ENCODE data around the gene VEGFA.

The VEGFA gene

DNA sequence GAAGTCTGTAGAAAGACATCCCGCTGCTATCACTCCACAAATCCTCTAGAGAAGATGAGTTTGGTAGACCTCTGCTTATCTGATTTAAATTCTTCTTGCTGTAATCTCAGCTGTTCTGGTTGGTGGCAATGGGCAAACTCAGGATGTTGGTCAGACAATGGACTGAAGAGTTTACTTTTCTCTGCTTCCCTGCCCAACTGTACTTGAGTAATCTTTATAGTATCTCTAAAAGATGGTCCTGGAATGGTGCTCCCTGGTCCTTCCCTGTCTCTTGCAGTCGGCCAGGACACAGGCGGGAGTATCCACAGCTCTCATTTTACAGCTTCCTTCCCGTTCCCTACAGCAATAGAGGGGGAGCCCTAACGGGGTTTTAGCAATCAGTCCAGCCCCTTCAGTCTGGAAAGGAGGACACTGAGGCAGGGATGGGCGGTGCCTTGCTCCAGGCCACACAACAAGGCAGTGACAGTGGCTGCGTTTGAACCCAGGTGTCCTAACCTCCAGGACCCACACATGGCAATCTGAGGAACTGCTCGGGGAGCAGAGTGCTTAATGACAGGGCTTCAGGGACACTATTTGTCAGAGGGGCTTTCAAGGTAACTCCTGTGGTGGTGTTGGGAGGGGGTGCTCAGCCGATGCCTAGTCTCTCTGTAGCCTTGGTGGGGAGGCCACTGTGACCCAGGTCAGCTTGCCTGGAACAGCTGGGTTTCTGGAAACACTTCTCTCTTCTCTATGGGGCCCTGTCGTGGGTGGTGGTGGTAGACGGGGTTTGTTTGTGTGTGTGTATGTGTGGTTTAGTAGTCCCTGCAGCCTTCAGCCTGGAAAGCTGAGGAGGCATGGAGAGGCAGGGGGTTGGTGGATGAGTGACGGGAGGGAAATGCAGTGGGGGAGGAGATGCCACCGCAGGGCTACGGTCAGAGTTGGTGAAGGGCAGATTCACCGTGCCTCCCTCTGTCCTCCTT lies 9.5 kb upstream of the VEGFA start:
- DNase-seq, result no peak

DNA sequence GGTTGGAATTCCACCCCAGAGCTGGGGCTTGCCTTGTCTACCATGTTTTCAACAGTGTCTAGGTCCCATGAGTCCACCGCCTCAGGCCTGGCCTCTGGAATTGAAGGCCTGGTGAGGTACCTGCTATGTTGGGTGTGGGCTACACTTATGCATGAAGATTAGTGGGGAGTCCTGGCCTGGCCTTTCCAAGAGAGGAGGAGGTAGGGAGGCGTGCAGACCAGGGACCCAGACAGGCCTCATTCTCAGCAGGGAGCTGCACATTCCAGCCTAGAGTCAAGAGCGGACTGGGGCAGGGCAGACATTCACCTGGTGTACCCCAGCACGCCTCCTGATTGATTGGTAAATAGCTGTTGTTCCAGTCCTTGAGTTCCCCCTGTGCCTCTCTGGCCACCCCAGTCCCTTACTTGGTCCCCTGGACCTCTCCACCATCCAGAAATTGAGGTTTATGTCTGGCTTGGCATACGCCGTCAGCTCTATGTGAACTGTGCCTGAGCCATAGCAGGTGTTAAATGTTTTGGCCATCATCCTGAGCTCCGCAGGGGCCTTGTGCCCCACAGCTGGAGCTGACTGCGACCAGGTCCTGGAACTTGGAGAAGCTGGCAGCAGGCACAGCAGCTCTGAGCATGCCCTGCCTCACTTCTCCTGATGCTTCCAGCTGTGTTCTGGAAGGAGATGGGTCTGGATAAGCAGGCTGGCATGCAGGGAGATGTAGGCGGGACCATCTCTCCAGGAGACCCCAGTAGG lies 8.2 kb upstream of the VEGFA start:
- no peak for DNase-seq

DNA sequence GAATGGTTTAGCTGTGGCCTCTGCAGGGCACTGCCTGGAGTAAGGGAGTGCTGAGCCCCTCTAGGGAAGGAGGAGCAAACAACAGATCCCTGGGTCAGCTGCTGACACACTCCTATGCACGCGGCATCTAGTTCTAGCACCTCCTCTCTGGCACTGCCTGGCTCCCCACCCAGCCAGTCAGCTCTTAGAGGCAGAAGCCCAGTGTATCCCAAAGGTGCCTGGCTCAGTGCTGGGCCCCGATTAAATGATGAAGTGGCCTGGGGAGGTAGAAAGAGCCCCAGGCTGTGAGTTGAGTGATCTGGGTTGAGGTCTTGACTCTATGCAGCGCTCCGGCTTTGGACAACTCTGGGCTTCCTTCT lies 7.6 kb upstream of the VEGFA start:
- DNase-seq, result no peak

DNA sequence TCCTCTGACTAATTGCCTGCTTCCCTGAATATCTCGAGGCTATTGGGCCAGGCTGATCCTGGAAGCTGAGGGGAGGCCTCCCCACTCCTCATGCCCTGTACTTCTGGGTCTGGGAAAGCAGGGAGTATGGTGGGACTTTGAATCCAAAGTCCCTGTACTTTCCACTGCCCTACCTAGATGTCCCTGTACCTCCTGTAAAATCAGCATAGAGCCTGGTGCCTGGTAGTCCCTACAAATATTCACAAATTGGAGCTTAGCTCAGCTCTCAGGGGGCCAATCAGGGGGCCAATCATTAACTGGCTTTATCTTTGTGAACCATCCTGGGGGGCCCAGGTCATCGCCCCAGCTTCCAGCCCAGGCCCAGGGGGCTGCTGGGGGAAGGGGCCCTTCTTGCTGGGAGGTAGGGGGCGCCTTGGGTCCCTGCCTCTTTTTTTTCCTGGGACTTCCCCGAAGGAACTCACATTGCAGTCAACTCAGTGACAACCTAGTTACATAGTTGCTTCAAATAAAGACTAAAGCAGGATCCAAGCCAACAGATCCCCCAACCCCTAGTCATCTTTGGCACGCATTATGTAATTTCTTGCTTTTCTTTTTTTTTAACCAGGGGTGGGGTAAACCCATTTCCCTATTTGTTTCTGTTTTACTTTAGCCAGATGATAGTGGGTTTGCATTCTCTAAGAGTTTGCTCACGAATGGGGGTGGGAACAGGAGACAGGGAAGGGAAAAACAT lies 6.9 kb upstream of the VEGFA start:
- DNase-seq, result no peak

DNA sequence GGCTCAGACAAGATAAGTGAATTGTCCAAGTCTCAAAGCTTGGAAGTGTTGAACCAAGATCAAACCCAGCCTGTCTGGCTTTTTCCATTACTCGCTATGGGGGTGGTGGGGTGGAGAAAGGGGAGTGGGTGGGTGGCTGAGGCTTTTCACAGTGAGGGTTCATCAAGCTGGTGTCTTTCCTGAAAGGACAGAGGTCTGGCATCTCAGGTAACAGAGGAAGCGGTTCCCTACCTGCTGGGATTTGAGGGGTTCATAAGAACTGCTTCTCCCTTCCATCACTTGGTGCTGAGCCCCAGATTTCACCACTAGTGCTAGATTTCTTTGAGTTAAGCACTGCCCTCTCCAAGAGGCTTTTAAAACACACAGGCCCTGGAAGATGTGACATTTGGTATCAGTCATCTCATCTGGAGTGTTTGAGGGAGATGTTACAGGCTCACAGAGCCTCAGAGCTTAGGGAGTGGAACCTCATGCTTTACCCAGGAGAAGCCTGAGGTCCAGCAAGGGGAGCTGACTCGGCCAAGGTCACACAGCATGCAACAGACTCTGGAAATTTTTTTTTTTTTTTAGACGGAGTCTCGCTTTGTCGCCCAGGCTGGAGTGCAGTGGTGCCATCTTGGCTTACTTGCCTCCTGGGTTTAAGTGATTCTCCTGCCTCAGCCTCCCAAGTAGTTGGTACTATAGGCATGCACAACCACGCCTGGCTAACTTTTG lies 6.0 kb upstream of the VEGFA start:
- no peak for DNase-seq

DNA sequence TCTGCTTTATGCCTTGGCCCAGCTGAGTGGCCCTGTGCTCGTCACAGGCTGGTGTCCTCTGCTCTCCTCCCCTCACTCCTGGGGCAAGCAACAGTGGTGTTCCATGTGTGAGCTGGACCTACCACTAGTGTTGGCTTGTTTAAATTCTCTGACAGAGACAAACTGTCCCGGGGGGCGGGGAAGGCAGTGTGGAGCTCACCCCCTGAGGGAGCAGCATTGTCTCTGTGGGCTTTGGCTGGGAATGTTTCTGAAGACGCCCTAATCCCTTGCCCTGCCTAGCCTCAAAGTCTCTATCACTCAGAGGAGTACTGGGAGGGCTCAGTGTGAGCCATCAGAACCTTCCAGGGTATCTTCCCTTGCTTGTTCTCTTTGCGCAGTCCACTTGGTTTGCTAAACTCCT lies 5.2 kb upstream of the VEGFA start:
- no peak for DNase-seq

DNA sequence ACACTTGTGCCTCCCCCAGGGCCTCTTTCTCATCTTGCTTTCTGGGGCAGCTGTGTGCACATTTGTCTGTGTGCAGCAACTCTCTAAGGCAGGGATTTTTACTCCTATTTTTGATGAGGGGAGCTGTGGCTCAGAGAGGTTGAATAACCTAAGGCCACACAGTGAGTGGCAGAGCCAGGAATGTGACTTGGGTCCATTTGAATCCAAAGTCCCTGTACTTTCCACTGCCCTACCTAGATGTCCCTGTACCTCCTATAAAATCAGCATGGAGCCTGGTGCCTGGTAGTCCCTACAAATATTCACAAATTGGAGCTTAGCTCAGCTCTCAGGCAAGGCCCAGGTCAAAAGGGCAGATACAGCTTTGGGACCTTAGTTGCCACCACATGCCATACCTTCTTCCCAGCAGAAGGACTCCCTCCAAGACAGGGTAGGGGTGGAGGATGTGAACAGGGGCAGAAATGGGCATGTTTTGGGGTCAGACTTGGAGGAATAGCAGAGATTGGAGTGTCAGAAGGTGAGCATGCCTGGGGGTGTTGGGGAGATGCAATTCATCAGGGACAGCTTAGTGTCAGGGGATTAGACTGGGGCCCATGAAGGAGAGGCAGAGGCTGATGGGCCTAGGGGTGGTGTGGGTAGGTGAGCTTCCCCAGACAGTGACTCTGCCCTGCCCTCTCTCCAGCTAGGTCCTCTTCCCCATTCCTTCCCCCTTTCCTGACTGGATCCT lies 4.1 kb upstream of the VEGFA start:
- DNase-seq, result no peak

DNA sequence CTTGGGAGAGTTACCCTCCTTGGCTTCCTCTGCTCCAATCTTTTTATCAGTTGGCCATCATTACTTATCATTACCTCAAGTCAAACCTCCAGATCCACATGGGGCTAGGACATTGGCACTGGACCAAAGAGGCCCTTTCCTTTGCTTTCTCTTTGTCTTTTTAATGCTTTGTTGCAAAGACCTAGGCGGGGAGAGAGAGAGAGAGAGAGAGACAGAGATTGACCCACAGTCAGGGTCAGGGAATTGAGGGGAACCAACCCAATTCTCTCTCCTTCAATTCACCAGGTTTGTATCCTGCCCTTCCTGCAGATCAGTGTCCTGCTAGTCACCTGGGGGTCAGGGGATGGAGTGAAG lies 3.5 kb upstream of the VEGFA start:
- no peak for DNase-seq

DNA sequence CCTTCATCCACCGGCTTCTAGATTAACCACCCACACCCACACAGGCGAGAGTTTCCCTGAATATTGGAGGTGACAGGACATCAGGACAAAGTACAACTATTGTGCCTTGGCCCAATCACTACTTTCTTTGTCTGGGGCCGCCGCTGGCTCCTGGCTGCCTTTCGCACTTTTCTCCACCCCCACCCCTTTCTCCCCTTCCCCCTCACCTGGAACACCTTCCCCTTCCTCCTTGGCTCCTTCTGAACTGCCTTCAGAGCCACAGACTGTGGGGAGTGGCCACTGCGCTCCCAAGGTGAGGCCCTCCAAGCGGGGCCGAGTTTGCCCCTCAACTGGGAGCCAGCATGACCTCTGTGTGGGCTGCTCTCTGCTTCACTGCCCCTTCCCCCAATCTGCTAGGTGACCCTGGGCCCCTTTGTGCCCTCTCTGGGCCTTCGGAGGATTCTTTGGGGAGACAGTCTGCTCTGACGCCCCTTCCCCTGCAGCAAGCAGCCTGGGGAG lies 3.0 kb upstream of the VEGFA start:
- DNase-seq, result no peak

DNA sequence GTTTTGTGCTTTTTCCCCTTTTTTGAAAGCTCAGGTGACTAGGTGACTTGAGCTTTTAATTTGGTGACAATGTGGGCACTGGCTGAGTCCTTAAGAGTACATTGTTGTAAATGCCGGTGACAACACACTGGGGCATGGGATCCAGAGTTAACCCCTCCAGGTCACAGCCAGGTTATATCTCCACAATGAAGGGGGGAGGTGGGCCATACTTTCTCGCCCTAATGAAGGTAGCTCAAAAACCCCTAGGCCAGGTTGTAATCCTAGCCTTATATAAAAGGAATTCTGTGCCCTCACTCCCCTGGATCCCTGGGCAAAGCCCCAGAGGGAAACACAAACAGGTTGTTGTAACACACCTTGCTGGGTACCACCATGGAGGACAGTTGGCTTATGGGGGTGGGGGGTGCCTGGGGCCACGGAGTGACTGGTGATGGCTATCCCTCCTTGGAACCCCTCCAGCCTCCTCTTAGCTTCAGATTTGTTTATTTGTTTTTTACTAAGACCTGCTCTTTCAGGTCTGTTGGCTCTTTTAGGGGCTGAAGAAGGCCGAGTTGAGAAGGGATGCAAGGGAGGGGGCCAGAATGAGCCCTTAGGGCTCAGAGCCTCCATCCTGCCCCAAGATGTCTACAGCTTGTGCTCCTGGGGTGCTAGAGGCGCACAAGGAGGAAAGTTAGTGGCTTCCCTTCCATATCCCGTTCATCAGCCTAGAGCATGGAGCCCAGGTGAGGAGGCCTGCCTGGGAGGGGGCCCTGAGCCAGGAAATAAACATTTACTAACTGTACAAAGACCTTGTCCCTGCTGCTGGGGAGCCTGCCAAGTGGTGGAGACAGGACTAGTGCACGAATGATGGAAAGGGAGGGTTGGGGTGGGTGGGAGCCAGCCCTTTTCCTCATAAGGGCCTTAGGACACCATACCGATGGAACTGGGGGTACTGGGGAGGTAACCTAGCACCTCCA lies 2.2 kb upstream of the VEGFA start:
- no peak for DNase-seq

DNA sequence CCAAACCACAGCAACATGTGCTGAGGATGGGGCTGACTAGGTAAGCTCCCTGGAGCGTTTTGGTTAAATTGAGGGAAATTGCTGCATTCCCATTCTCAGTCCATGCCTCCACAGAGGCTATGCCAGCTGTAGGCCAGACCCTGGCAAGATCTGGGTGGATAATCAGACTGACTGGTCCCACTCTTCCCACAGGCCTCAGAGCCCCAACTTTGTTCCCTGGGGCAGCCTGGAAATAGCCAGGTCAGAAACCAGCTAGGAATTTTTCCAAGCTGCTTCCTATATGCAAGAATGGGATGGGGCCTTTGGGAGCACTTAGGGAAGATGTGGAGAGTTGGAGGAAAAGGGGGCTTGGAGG lies 1.5 kb upstream of the VEGFA start:
- DNase-seq, result no peak

DNA sequence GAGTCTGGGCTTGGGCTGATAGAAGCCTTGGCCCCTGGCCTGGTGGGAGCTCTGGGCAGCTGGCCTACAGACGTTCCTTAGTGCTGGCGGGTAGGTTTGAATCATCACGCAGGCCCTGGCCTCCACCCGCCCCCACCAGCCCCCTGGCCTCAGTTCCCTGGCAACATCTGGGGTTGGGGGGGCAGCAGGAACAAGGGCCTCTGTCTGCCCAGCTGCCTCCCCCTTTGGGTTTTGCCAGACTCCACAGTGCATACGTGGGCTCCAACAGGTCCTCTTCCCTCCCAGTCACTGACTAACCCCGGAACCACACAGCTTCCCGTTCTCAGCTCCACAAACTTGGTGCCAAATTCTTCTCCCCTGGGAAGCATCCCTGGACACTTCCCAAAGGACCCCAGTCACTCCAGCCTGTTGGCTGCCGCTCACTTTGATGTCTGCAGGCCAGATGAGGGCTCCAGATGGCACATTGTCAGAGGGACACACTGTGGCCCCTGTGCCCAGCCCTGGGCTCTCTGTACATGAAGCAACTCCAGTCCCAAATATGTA lies 957 bp upstream of the VEGFA start:
- no peak for DNase-seq

DNA sequence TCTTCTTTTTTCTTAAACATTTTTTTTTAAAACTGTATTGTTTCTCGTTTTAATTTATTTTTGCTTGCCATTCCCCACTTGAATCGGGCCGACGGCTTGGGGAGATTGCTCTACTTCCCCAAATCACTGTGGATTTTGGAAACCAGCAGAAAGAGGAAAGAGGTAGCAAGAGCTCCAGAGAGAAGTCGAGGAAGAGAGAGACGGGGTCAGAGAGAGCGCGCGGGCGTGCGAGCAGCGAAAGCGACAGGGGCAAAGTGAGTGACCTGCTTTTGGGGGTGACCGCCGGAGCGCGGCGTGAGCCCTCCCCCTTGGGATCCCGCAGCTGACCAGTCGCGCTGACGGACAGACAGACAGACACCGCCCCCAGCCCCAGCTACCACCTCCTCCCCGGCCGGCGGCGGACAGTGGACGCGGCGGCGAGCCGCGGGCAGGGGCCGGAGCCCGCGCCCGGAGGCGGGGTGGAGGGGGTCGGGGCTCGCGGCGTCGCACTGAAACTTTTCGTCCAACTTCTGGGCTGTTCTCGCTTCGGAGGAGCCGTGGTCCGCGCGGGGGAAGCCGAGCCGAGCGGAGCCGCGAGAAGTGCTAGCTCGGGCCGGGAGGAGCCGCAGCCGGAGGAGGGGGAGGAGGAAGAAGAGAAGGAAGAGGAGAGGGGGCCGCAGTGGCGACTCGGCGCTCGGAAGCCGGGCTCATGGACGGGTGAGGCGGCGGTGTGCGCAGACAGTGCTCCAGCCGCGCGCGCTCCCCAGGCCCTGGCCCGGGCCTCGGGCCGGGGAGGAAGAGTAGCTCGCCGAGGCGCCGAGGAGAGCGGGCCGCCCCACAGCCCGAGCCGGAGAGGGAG lies 580 bp downstream of the VEGFA start:
- DNase-seq, result peak; percentile 62

DNA sequence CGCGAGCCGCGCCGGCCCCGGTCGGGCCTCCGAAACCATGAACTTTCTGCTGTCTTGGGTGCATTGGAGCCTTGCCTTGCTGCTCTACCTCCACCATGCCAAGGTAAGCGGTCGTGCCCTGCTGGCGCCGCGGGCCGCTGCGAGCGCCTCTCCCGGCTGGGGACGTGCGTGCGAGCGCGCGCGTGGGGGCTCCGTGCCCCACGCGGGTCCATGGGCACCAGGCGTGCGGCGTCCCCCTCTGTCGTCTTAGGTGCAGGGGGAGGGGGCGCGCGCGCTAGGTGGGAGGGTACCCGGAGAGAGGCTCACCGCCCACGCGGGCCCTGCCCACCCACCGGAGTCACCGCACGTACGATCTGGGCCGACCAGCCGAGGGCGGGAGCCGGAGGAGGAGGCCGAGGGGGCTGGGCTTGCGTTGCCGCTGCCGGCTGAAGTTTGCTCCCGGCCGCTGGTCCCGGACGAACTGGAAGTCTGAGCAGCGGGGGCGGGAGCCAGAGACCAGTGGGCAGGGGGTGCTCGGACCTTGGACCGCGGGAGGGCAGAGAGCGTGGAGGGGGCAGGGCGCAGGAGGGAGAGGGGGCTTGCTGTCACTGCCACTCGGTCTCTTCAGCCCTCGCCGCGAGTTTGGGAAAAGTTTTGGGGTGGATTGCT lies 1.3 kb downstream of the VEGFA start:
- DNase-seq, result peak; percentile 62

DNA sequence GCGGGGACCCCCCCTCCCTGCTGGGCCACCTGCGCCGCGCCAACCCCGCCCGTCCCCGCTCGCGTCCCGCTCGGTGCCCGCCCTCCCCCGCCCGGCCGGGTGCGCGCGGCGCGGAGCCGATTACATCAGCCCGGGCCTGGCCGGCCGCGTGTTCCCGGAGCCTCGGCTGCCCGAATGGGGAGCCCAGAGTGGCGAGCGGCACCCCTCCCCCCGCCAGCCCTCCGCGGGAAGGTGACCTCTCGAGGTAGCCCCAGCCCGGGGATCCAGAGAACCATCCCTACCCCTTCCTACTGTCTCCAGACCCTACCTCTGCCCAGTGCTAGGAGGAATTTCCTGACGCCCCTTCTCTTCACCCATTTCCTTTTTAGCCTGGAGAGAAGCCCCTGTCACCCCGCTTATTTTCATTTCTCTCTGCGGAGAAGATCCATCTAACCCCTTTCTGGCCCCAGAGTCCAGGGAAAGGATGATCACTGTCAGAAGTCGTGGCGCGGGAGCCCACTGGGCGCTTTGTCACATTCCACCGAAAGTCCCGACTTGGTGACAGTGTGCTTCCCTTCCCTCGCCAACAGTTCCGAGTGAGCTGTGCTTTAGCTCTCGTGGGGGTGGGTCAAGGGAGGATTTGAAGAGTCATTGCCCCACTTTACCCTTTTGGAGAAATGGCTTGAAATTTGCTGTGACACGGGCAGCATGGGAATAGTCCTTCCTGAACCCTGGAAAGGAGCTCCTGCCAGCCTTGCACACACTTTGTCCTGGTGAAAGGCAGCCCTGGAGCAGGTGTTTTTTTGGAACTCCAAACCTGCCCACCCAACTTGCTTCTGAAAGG lies 2.1 kb downstream of the VEGFA start:
- peak; percentile 19 for DNase-seq

DNA sequence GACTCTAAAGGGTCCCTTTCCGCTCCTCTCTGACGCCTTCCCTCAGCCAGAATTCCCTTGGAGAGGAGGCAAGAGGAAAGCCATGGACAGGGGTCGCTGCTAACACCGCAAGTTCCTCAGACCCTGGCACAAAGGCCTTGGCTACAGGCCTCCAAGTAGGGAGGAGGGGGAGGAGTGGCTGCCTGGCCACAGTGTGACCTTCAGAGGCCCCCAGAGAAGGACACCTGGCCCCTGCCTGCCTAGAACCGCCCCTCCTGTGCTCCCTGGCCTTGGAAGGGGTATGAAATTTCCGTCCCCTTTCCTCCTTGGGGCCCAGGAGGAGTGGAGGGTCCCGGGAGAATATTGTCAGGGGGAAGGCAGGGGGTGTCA lies 2.7 kb downstream of the VEGFA start:
- no peak for DNase-seq

DNA sequence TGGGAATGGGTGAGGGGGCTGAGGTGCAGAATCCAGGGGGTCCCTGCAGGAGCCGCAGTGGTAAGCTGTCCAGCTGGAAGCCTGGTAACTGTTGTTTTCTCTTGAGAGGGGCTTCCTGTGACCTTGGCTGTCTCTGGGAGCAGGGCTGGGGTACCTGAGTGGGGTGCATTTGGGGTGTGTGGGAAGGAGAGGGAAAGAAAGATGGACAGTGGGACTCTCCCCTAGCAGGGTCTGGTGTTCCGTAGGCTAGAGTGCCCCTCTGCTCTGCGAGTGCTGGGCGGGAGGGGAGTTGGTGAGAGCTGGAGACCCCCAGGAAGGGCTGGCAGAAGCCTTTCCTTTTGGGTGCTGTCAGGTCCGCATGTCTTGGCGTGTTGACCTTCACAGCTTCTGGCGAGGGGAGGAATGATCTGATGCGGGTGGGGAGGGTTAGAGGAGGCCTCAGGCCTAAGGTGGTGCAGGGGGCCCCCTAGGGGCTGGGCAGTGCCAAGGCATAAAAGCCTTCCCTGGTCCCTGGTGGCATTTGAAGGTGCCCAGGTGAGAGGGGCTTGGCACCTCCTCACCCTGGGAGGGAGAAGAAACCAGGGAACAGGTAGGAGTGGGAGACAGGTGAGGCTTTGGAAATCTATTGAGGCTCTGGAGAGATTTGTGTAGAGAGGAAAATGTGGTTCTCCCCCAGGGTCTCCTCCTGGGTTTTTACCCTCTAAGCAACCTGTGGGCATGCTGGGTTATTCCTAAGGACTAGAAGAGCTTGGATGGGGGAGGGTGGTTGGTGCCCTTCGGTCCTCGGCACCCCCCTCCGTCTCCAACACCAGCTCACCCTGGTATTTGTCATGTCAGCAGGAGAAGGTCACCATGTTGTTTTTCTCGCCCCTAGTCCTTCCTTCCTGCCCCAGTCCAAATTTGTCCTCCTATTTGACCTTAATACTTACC lies 3.3 kb downstream of the VEGFA start:
- DNase-seq, result peak; percentile 60

Data from NCI-H510A (cell line).